ENCODE results near the gene CEMIP.
"Not testable (repeated sequence)": the region's sequence is repeated elsewhere in the genome, so short reads cannot be mapped to it uniquely, and the experiment has no call there.

CEMIP gene

DNA sequence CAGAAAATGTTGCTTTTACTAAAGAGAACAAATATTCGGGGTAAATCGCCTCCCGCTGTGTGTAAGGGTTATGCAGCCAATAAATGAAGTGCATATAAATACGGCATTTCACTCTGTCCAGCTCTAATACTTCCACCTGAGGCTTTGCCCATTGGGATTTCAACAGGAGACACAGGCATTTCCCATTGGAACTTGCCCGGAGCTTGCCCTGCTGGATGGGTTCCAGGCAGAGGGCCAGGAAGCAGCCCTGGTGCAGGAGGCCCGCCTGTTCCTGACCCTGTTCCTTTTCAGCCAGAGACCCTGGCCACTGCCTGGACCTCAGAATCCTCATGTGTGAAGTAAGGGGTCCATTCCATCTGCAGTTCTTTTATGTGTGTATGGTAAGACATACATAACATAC, 17.4 kb upstream of the CEMIP start:
- no peak for DNase-seq (ENCODE audit: low spot score)

DNA sequence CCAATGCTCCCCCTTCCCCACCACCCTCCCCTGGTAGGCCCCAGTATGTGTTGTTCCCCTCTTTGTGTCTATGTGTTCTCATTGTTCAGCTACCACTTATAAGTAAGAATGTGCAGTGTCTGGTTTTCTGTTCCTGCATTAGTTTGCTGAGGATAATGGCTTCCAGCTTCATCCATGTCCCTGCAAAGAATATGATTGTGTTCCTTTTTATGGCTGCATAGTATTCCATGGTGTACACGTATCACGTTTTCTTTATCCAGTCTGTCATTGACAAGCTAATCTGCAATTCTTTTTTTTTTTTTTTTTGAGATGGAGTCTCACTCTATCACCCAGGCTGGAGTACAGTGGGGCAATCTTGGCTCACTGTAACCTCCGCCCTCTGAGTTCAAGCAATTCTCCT, 15.9 kb upstream of the CEMIP start:
- DNase-seq (ENCODE audit: low spot score) = not testable (repeated sequence)

DNA sequence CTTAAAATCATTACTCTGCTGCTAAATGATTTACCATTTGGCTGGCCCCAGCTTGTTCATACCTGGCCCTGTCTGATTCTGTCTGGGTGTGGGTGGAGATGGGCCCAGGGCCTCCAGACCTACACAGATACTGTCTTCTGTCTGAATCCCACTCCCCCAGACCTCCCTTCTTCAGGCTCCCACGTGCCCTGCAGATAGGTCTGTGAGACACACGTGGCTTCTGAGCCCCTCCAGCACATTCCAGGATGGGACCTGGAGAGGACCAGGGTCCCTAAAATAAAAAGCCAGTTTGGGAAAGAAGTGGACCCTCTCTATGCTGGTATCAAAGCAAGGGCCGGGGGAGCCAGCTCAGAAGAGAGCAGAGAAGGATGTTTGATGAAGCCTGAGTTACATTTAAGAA, 14.6 kb upstream of the CEMIP start:
- no peak for DNase-seq (ENCODE audit: low spot score)

GRCh38 chr15:80766275-80766674, 12.9 kb upstream of the CEMIP start:
- DNase-seq (ENCODE audit: low spot score) = no peak

- no peak for DNase-seq (ENCODE audit: low spot score)
These were observed 11.0 kb upstream of the CEMIP start for GRCh38 chr15:80768158-80768557.

DNA sequence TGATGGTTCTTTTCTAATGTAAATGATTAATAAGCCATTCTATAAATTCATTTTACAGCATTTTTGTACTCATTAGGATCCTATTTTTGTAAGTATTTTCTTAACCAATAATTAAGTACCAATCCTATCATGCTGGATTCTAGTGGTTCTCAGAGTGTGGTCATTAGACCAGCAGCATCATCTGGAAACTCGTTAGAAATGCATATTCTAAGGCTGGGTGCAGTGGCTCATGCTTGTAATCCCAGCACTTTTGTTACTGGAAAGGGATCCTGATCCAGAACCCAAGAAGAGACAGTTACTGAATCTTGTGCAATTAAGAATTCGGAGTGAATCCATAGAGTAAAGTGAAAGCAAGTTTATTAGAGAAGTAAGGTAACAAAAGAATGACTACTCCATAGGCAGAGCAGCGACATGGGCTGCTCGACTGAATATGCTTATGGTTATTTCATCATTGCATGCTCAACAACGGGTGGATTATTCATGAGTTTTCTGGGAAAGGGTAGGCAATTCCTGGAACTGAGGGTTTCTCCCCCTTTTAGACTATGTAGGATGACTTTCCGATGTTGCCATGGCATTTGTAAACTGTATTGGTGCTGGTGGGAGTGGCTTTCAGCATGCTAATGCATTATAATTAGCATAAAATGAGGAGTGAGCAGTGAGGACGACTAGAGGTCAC, 9.9 kb upstream of the CEMIP start:
- DNase-seq (ENCODE audit: low spot score) = no peak

DNA sequence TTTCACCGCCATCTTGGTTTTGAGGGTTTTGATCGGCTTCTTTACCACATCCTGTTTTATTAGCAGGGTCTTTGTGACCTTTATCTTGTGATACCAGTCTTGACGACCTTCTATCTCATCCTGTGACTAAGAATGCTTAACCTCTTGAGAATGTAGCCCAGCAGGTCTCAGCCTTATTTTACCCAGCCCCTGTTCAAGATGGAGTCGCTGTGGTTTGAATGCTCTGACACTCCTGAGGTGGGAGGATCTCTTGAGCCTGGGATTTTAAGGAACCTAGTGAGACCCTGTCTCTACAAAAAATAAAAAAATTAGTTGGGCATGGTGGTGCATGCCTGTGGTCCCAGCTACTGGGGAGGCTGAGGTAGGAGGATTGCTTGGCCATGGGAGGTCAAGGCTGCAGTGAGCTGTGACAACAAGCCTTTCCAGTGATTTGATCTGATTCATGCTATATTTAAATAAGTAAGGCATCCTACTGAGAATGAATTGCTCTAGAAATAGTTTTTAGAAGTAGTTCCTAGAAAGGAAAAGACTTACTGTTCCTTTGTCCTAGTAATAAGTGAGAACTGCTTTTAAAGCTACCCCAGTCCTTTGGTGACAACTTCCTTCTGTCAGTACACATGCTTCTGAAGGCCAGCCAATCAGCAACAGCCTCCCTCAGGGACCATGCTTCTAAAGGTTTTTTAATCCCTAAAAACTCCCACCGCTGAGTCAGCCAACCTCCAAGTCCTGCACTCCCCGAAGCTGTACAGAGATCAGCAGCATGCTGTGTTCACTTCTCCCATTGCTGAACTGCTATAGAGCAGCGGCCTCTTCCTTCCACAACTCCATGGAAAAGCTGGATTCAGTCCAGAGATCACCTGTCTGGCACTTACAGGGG, 9.1 kb upstream of the CEMIP start:
- DNase-seq (ENCODE audit: low spot score) = no peak

GRCh38 chr15:80773122-80773551, 6.0 kb upstream of the CEMIP start:
- no peak for DNase-seq (ENCODE audit: low spot score)

- no peak for DNase-seq (ENCODE audit: low spot score)
These were observed 5.3 kb upstream of the CEMIP start for GRCh38 chr15:80773792-80774352.

GRCh38 chr15:80774486-80774885, 4.7 kb upstream of the CEMIP start:
- no peak for DNase-seq (ENCODE audit: low spot score)

GRCh38 chr15:80775338-80775737, 3.8 kb upstream of the CEMIP start:
- no peak for DNase-seq (ENCODE audit: low spot score)

DNA sequence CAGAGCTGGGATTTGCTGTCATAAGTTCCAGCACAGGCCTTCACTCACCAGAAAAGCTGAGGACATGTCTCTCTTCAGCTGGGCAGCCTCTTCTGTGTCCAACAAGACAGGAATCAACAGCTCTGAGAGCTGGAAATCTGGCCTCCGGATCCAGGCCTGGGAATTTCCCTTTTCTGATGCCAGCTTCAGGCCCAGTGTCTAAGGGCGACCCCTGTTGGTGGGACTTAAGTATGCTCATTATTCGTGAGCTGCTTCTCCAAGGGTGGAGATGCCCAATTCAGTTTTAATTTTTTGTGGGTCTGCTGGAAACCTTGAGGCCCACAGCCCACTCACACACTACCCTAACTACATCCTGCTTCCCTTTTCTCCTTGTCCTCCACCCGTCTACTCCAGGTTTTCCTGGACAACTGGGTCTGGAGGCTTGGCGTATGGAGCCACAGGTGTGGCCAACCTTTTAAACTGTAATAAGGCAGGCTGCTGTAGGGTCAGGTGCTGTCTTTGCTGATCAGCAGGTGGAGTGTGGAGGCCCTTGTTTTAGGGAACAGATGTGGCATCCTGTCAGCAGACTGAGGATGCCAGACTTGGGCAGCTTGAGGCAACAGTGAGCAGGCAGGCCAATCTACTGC, 2.6 kb upstream of the CEMIP start:
- DNase-seq (ENCODE audit: low spot score) = peak; percentile 70

- DNase-seq (ENCODE audit: low spot score) = no peak
These were observed 2.0 kb upstream of the CEMIP start for GRCh38 chr15:80777137-80777536.

GRCh38 chr15:80777826-80778620, 1.1 kb upstream of the CEMIP start:
- no peak for DNase-seq (ENCODE audit: low spot score)

DNA sequence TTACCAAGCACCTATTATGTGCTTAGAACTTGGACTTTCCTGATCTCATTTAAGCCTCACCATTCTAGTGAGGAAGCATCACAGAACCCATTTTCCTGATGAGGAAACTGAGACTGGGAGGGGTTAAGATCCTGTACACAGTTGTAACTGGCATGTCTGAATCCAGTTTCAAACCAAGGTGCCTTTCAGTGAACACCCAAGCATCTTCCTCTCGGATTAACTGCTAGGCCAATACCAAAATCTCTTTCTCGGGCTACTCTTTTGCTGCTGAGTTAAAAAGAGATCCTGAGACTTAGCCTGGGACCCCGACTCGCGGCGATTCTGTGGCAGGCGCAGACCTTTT, 578 bp upstream of the CEMIP start:
- DNase-seq (ENCODE audit: low spot score) = no peak

DNA sequence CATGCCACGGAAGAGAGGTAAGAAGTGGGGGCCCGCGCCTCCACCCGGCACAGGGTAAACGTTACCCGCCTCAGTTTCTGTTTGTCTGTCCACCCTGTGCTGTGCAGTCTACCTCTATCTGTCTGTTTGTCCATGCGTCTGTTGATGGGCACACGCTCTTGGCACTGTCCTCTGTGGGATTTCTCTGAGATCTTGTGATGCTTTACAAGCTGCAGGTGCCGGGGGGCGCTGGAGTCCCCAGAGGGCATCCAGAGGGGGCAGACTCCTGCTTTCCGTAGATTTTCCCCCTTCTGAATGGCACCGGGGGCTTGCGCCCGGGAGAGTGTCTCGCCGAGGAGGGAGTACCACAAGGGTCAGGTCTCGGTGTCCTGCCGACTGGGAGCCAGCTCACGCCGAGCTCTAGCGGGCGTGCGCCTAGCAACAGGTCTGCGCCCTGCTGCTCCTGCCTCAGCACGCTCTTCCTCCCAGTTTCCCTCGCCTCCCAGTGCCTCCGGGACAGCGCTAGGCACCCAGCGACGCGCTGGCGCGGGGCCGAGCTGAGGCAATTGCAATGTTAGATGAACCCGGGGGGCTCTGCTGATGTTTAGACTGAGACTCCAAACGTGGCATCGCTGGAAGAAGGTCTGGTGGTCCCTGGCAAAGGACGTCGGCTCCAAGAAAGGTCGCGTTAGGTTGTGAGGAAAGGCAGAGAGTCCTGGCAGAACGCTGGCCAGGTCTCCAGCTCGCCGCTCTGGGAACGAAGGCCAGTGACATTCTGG, 667 bp downstream of the CEMIP start:
- no peak for DNase-seq (ENCODE audit: low spot score)

DNA sequence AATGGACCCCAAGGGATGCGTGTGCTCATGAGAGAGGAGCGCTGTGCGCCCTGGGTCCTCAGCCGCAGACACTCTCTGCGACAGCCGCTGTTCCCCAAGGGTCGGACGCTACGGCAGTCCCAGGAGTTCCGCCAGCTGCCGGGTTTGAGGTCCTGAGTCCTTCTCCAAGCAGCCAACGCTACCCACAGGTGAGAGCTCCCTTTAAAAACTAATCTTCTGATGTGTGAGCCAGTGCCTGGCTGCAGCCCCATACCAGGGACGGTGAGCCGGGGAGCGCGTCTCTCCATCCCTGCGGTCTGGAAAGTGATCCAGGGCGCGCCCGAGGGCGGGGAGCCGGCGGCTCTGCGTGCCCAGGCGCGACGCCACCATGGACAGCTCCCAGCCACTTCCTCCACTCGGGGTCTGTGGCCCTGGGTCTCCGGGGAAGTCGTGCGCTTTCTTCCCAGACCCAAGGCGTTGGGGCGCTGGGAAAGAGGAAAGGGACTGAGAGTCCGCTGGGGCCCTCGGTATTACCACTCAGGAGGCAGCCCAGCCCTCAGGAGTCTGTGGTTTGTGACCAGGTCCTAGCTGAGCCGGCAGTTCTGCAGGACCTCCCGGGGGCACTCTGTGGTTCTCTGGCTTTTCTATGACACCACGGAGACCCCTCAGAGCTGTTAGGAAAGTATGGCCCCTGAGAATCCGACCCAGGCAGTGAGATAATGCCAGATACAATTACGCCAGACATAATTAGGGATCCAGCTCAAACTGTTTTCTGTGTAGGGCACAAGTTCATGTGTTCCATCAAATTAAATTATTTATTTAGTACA, 1.4 kb downstream of the CEMIP start:
- DNase-seq (ENCODE audit: low spot score) = no peak

DNA sequence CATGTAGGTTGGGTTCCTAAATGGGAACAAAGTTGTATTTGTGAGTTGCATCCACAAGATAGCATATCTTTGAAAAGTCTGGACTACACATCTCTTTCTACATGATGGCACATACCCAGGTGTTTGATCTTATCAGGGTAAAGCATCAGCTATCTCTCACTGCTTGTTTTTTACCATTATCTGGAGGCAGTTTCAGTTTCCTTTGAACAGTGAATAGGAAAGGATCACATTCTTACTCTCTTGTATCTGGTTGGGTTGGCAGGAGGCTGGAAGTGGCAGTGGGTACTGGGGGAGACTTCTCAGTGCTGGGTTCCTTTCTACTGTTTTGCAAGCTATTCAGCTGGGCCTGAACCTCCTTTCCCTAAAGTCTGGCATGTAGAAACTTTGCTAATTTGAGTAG, 4.1 kb downstream of the CEMIP start:
- no peak for DNase-seq (ENCODE audit: low spot score)

- no peak for DNase-seq (ENCODE audit: low spot score)
These were observed 6.2 kb downstream of the CEMIP start for GRCh38 chr15:80785335-80785734.

DNA sequence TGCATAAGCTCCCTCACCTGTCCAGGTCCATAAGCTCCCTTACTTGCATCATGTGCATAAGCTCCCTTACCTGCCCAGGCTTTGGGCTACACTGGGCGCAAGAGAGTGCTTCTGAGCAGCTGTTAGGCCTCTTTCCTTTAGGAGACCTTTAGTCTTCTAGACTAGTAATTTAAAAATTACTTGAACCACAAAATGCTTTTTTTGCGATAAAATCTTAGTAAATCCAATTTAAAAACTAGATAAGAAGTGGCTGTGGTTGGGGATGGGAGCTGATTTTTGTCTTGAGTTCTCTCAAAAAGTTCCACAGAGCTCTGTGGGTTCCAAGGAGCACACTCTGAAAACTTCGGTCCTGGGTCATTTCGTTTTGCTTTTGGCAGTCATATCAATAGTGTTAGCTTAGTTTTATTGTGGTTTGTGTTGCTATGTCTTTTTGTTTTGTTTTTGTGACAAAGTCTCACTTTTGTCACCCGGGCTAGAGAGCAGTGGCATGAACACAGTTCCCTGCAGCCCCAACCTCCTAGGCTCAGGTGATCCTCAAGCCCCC, 6.7 kb downstream of the CEMIP start:
- DNase-seq (ENCODE audit: low spot score) = no peak

Measured in putamen (tissue), 1 donor.